ENCODE data around the gene NUP133.

- TF ChIP-seq CTCF (conservative IDR thresholded peaks at IDR 0.05; ENCODE audit: low read depth, low read length) = no peak
- no peak for TF ChIP-seq POLR2A (IDR thresholded peaks at IDR 0.05; ENCODE audit: low read depth, low read length)
- no peak for TF ChIP-seq RAD21 (IDR thresholded peaks at IDR 0.05; ENCODE audit: low read length)
- TF ChIP-seq SMC3 (IDR thresholded peaks at IDR 0.05; ENCODE audit: low read depth, low read length) = no peak
- TF ChIP-seq BHLHE40 (IDR thresholded peaks at IDR 0.05; ENCODE audit: low read depth, low read length) = no peak
- TF ChIP-seq RCOR1 (IDR thresholded peaks at IDR 0.05; ENCODE audit: insufficient replicate concordance, low read length) = no peak
- TF ChIP-seq MXI1 (IDR thresholded peaks at IDR 0.05; ENCODE audit: borderline replicate concordance, low read depth, low read length) = no peak
- TF ChIP-seq ELK1 (IDR thresholded peaks at IDR 0.05; ENCODE audit: borderline replicate concordance, low read depth, low read length) = no peak
- TF ChIP-seq RFX5 (IDR thresholded peaks at IDR 0.05; ENCODE audit: low read depth, low read length) = no peak
- no peak for TF ChIP-seq USF2 (IDR thresholded peaks at IDR 0.05; ENCODE audit: low read depth, low read length)
Observed at GRCh38 chr1:229557200-229557850, 49.2 kb upstream of the NUP133 start.
